GM10248 (cell line): ENCODE measurements around the gene LTK.
"Not testable (repeated sequence)": the region's sequence is repeated elsewhere in the genome, so short reads cannot be mapped to it uniquely, and the experiment has no call there.

Source experiments
- CTCF ChIA-PET: fragments of 300-600 bp; sonication (Branson Sonifier 250); formaldehyde crosslinking; extraction: SDS; loops from one replicate; lab custom pipeline; 2021; ENCODE audit warnings: antibody characterized with exemption; lab: Yijun Ruan, JAX
- POLR2A ChIA-PET: fragments of 350-650 bp; sonication (Branson Sonifier 250); formaldehyde crosslinking; extraction: SDS; loops from one replicate; lab custom pipeline; 2020; ENCODE audit warnings: antibody characterized with exemption; lab: Yijun Ruan, JAX
- DNase-seq: peaks from one replicate; pipeline ENCODE4 v3.0.0; 2012; ENCODE audit errors: extremely low spot score
- TF ChIP-seq, protein P1 (sequence below): IDR thresholded peaks from 2 replicates; pipeline ENCODE4 v1.5.1; 2012; ENCODE audit warnings: mild to moderate bottlenecking, low read depth; ENCODE audit errors: extremely low read depth, missing control alignments, control extremely low read depth

Gene LTK

DNA sequence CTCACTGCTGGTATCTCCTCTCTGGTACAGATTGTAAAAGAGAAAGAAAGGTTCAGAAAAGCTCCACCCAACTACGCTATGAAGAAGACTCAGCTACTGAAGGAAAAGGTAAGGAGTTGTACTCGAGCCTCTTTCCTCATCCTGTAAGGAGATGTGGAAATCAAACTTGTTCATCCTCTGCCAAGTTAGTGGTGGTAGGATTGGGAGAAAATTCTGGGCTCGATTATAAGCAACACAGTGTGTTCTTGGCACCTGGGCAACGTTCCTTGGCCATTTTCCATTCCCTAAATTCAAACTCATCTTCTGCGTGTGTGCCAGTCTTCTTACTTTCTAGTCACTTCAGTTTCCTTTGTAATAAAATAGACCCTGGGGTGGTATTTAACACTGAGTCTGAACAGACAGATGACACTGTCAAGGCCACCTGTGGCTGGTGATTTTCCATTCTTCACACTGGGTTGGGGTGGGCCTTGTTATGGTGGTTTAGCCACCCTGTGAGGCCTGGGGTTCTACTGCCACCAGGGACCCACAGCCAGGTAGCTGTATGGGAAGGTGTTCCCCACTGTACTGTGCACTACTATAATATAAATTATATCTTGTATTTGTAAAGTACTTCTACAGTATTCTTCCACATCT lies 37.1 kb downstream of the LTK start:
- ChIA-PET CTCF (interaction anchor here (1.8 to 3.0 kb wide), 2 partner anchors 11 to 13 kb away, joined by 5 to 21 read pairs; no protein-coding TSS in a partner anchor), POLR2A (no interaction called here)
- no peak for DNase-seq
- TF ChIP-seq, protein P1, sequence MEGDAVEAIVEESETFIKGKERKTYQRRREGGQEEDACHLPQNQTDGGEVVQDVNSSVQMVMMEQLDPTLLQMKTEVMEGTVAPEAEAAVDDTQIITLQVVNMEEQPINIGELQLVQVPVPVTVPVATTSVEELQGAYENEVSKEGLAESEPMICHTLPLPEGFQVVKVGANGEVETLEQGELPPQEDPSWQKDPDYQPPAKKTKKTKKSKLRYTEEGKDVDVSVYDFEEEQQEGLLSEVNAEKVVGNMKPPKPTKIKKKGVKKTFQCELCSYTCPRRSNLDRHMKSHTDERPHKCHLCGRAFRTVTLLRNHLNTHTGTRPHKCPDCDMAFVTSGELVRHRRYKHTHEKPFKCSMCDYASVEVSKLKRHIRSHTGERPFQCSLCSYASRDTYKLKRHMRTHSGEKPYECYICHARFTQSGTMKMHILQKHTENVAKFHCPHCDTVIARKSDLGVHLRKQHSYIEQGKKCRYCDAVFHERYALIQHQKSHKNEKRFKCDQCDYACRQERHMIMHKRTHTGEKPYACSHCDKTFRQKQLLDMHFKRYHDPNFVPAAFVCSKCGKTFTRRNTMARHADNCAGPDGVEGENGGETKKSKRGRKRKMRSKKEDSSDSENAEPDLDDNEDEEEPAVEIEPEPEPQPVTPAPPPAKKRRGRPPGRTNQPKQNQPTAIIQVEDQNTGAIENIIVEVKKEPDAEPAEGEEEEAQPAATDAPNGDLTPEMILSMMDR: no peak

DNA sequence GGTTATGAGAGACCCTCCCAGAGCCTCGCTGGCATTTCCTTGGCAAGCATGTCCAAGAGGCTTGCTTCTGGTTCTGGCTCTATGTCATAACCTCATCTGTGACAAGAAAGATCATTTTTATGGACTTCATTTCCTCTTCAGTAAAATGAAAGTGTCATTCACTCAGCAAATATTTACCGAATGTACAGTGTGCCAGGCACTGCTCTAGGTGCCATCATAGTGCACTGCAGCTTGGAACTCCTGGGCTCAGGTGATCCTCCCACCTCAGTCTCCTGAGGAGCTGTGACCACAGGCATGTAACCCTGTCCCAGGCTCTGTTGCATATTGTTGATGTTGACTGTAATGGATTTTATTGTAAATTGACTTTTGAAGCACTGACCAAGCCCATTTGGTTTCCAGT lies 38.7 kb downstream of the LTK start:
- TF ChIP-seq, protein P1: no peak
- no peak for DNase-seq
- CTCF ChIA-PET: interaction anchor here (1.3 to 3.0 kb wide), 4 partner anchors 9 to 298 kb away, joined by 3 to 21 read pairs (median 4); no protein-coding TSS in a partner anchor
- POLR2A ChIA-PET: no interaction called here

DNA sequence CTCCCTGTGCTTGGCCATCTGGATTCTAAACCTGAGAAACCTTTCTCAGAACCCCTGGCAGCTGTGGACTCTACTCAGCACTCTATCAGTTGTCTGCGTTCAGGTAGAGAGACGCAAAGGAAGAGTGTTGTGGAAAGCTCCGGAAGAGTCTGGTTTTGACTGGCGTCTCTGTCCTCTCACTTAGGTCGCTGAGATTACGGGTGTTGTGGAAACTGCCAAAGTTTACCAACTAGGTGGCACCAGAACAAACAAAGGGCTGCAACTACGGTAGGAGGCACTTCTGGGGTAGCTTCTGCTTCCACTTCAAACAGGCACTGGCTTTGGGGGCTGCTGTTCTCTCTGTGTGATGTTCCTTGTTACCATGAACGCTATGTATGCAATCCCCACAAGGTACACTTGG lies 39.2 kb downstream of the LTK start:
- CTCF ChIA-PET: interaction anchor here (1.1 to 3.0 kb wide), 4 partner anchors 9 to 33 kb away, joined by 3 to 21 read pairs (median 4); no protein-coding TSS in a partner anchor
- TF ChIP-seq, protein P1: no peak
- no peak for DNase-seq
- POLR2A ChIA-PET: no interaction called here

DNA sequence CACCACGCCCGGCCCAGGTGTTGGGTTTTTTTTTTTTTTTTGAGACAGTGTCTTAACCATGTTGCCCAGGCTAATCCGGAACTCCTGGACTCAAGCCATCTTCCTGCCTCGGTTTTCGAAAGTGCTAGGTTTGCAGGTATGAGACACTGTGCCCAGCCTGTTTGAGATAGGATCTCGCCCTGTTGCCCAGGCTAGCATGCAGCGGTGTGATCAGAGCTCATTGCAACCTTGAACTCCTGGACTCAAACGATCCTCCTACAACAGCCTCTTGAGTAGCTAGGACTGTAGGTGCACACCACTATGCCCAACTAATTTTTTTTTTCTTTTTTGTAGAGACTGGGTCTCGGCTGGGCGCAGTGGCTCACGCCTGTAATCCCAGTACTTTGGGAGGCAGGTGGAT lies 40.2 kb downstream of the LTK start:
- ChIA-PET POLR2A (no interaction called here), CTCF (interaction anchor here (1.1 kb wide), 1 partner anchor 12 kb away, joined by 3 read pairs; no protein-coding TSS in a partner anchor)
- no peak for DNase-seq
- TF ChIP-seq, protein P1: no peak

DNA sequence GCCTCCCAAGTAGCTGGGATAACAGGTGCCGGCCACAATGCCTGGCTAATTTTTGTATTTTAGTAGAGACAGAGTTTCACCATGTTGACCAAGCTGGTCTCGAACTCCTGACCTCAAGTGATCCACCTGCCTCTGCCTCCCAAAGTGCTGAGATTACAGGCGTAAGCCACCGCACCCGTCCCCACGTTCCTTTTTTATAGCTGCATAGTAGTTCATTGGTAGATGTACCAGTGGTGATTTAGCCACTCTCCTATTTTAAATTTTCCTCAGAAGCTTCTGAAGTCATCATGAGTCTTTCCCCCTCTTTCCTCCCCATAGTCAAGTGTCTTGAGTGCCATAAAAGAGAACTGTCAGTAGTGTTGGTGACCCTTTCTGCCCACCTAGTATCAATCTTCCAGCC lies 44.0 kb downstream of the LTK start:
- DNase-seq, POLR2A ChIA-PET: not testable (repeated sequence)
- CTCF ChIA-PET: interaction anchor here (0.7 to 1.8 kb wide), 6 partner anchors 10 to 342 kb away, joined by 3 to 6 read pairs (median 4); no protein-coding TSS in a partner anchor

DNA sequence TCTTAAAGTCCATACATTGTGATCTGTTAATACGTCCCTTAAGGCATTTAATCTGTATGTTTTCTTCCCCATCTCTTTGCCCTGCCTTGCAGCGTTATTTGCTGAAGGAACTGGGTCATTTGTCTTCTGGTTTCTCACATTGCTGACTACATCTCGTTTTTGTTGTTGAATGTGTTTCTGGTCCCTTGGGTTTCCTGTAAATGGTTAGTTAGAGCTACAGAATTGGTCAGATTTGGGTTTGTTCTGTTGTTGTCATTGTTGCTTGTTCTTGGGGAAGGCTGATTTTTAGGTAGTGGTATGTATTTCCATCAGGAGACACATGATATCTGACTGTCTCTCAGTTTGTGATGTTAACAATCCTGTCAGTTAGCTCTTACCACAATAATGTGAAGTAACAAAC lies 46.9 kb downstream of the LTK start:
- TF ChIP-seq, protein P1: no peak
- CTCF ChIA-PET: interaction anchor here (0.7 to 4.4 kb wide), 27 partner anchors 9 to 438 kb away, joined by 3 to 41 read pairs (median 9); partner anchors contain the start of genes ITPKA, LTK and RPAP1
- POLR2A ChIA-PET: no interaction called here
- no peak for DNase-seq
